Vagina (tissue), 2 donors: ENCODE measurements around the gene B4GALNT4. TPM values are rescaled to one million over a fixed set of nuclear protein-coding genes. Genes with fewer than 3 reads are reported as not detected.
A peak's percentile ranks its signal among the peaks of the same experiment; 100 is the strongest.

Experiments
- DNase-seq, 2 donors: peaks; one replicate each; pipeline ENCODE4 v3.0.0-alpha.2; 2017; ENCODE audit errors: extremely low spot score in 2 of 2
- H3K27ac ChIP-seq: fragments of 200-600 bp; sonication (generic); one replicate; pipeline ENCODE4 v1.5.1; 2019
- H3K27me3 ChIP-seq: fragments of 200-600 bp; sonication (generic); one replicate; pipeline ENCODE4 v1.5.1; 2019
- H3K36me3 ChIP-seq, 2 donors: fragments of 200-600 bp; sonication (generic); one replicate each; pipeline ENCODE4 v1.5.1; 2017 to 2019
- H3K4me1 ChIP-seq: fragments of 200-600 bp; sonication (generic); one replicate; pipeline ENCODE4 v1.5.1; 2019
- H3K4me3 ChIP-seq, 2 donors: fragments of 200-600 bp; sonication (generic); 1 replicate in 1 of 2; 2 replicates in 1 of 2; pipeline ENCODE4 v1.5.1; 2016 to 2019
- H3K9me3 ChIP-seq: fragments of 200-600 bp; sonication (generic); one replicate; pipeline ENCODE4 v1.5.1; 2019
- CTCF ChIP-seq, 3 experiments: fragments of 450-650 bp in 2 of 3; fragments of 200-600 bp in 1 of 3; sonication (generic) in 1 of 3; IDR thresholded peaks; one replicate each; pipeline ENCODE4 v1.5.1; 2017 to 2019; ENCODE audit warnings: antibody characterized with exemption in 3 of 3, mild to moderate bottlenecking in 2 of 3, moderate library complexity in 2 of 3
- POLR2A ChIP-seq, 2 donors: fragments of 450-650 bp; IDR thresholded peaks; one replicate each; pipeline ENCODE4 v1.6.1; 2017; ENCODE audit warnings: antibody characterized with exemption in 2 of 2, mild to moderate bottlenecking in 2 of 2, moderate library complexity in 2 of 2
- POLR2AphosphoS5 ChIP-seq, 2 donors: sonication (generic); formaldehyde crosslinking; IDR thresholded peaks; one replicate each; pipeline ENCODE4 v1.9.0; 2017; ENCODE audit warnings: antibody characterized with exemption in 2 of 2, mild to moderate bottlenecking in 2 of 2, low read depth in 1 of 2; ENCODE audit not compliant: insufficient read depth in 1 of 2
- intact Hi-C: fragments of 100-400 bp; cut with DNase I; formaldehyde crosslinking; loops from one replicate; pipeline ENCODE4 v1.15.1; 2023
- total RNA-seq: library from RNA; depleted of rRNA; stranded (reverse); fragments of >200 nt; gene quantifications from one replicate; pipeline ENCODE4 v1.2.3, GENCODE V29; 2016

The B4GALNT4 gene
- total RNA-seq, 1 donor from 2014 or later, result 15.5 TPM

GRCh38 chr11:336659-337198 is 32.6 kb upstream of the B4GALNT4 start:
- intact Hi-C loops, result no loop called here
- Histone ChIP-seq H3K36me3 (no peaks in the 10 kb centered on the region), H3K4me1 (peaks cover 38% of the 10 kb centered on the region), H3K4me3 (no peak overlapping the region), H3K9me3 (no peaks in the 10 kb centered on the region), H3K27me3 (no peaks in the 10 kb centered on the region), H3K27ac (peak overlapping the region; percentile 90)
- TF ChIP-seq POLR2AphosphoS5 (IDR thresholded peaks at IDR 0.05; ENCODE audit: insufficient read depth in 1 of 2, low read depth in 1 of 2), result no peak
- TF ChIP-seq CTCF (IDR thresholded peaks at IDR 0.05), result no peak
- TF ChIP-seq POLR2A (IDR thresholded peaks at IDR 0.05), result no peak
- DNase-seq, result no peak

- Histone ChIP-seq H3K36me3 (no peaks in the 10 kb centered on the region), H3K27me3 (no peaks in the 10 kb centered on the region), H3K9me3 (no peaks in the 10 kb centered on the region), H3K4me1 (peaks cover 46% of the 10 kb centered on the region), H3K27ac (peak overlapping the region; percentile 90), H3K4me3 (no peak overlapping the region)
- DNase-seq, result no peak
- TF ChIP-seq POLR2AphosphoS5 (IDR thresholded peaks at IDR 0.05; ENCODE audit: insufficient read depth in 1 of 2, low read depth in 1 of 2) (no peak), CTCF (IDR thresholded peaks at IDR 0.05) (no peak), POLR2A (IDR thresholded peaks at IDR 0.05) (no peak)
- intact Hi-C loops, result no loop called here
Observed at GRCh38 chr11:337711-338110, 31.6 kb upstream of the B4GALNT4 start.

DNA sequence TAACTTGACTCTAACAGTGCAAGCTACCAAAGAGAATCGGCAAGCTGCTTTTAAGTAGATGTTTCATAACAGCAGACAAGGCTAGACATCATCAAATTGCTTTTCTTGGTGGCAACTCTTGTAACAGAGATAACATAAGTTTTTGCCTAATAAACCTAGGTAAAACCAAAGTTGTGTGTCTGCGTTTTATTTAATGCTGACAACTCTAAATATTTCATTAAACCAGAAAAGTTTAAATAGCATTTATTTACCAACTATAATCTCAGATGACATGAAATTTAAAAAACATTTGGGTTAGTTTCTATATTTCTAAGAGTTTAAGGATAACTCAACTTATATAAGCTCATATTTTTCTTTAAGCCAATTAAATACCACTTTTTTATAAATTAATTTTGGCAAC is 29.3 kb upstream of the B4GALNT4 start:
- Histone ChIP-seq H3K4me3 (no peak overlapping the region), H3K4me1 (peaks cover 35% of the 10 kb centered on the region), H3K36me3 (no peaks in the 10 kb centered on the region), H3K9me3 (no peaks in the 10 kb centered on the region), H3K27me3 (no peaks in the 10 kb centered on the region), H3K27ac (no peak overlapping the region)
- no peak for TF ChIP-seq POLR2A (IDR thresholded peaks at IDR 0.05)
- TF ChIP-seq CTCF (IDR thresholded peaks at IDR 0.05), result no peak
- no peak for TF ChIP-seq POLR2AphosphoS5 (IDR thresholded peaks at IDR 0.05; ENCODE audit: insufficient read depth in 1 of 2, low read depth in 1 of 2)
- intact Hi-C loops, result no loop called here
- no peak for DNase-seq

GRCh38 chr11:340539-341512 is 28.5 kb upstream of the B4GALNT4 start:
- intact Hi-C loops, result no loop called here
- Histone ChIP-seq H3K27ac (no peak overlapping the region), H3K4me3 (no peak overlapping the region), H3K9me3 (no peaks in the 10 kb centered on the region), H3K4me1 (peaks cover 26% of the 10 kb centered on the region), H3K36me3 (no peaks in the 10 kb centered on the region), H3K27me3 (no peaks in the 10 kb centered on the region)
- no peak for TF ChIP-seq POLR2AphosphoS5 (IDR thresholded peaks at IDR 0.05; ENCODE audit: insufficient read depth in 1 of 2, low read depth in 1 of 2)
- no peak for TF ChIP-seq CTCF (IDR thresholded peaks at IDR 0.05)
- no peak for DNase-seq

DNA sequence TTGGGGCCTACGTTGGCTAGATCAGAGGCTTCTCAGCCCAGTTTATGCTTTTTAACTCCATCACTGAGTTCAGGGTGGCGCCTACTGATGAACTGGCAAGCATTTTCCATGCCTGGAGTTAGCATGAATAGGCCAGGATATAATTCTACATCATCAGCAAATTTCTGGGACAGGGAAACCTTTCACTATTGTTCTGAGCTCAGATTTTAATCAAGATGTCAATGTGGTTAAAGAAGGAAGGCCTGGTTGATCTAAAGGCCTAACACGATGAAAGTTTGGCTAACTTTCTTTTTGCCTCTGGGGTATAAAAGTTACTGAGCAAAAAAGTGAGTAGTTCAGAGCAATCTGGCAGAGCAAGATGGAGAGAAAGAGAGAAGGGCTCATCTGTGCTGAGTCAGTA is 27.0 kb upstream of the B4GALNT4 start:
- no peaks in the 10 kb centered on the region for H3K36me3 ChIP-seq
- H3K9me3 ChIP-seq, result no peaks in the 10 kb centered on the region
- H3K27me3 ChIP-seq, result no peaks in the 10 kb centered on the region
- no peak for DNase-seq
- intact Hi-C loops, result no loop called here
- H3K27ac ChIP-seq, result peak overlapping the region; percentile 5
- H3K4me3 ChIP-seq, result no peak overlapping the region
- peaks cover 15% of the 10 kb centered on the region for H3K4me1 ChIP-seq
- no peak for TF ChIP-seq POLR2A (IDR thresholded peaks at IDR 0.05)
